Activated CD4-positive, alpha-beta T cell treated with anti-CD3 and anti-CD28 coated beads, Interleukin-2, Interleukin-6, amounts not matched to agents 100 ng/mL and 50 ng/mL, durations not matched to agents 16 hours and 8 hours (primary cell): ENCODE results near the gene GNAI1.

Source experiments
- DNase-seq: peaks from one replicate; pipeline ENCODE4 v3.0.0-alpha.2; 2020

The GNAI1 gene

DNA sequence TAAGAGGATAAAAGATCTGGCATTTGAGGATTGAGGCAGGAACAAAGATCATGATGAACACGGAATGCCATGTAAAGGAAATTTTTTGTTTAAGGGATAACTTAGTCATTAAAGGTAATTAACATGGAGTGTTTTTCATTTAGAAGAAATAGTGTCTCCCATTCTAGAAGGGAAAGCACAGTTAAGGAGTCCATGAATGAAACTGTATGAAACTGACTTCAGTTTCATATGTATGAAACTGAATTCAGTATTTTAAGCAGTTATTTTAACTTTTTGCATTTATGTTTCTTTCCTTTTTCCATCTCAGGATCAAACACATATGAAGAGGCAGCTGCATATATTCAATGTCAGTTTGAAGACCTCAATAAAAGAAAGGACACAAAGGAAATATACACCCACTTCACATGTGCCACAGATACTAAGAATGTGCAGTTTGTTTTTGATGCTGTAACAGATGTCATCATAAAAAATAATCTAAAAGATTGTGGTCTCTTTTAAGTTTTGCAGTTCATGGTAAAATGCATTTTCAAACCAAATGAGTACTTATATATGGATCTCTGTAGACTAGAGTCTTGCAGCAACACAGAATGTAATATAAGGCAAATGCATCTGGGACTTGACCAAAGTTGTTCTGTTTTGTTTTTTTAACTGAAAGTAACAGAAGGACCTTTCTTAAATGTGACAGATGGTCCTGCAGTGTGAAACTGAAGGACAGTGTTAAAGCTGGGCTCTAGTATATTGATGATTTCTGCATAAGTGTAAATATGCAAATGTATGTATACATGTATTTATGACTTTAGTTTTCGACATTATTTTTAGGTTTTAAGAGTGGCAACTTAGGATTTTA lies 82.6 kb downstream of the GNAI1 start:
- DNase-seq = no peak

DNA sequence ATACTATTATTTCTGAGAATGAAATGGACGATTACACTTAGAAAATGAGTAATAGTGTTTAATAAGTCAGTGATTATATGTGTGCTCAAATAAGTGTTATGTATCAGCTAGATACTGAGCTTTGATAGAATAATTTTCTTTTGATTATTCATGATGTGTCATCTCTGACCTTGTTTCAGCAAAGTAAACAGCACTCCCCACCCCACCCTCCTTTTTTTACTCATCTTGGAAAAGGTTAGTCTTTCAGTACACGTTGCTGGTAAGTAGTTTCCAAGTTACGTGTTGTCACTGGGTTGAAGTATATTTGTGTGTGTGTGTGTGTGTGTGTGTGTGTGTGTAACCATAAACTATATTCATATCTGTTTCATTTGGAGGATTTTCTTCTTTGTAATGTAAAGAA lies 84.1 kb downstream of the GNAI1 start:
- DNase-seq = peak; percentile 47

DNA sequence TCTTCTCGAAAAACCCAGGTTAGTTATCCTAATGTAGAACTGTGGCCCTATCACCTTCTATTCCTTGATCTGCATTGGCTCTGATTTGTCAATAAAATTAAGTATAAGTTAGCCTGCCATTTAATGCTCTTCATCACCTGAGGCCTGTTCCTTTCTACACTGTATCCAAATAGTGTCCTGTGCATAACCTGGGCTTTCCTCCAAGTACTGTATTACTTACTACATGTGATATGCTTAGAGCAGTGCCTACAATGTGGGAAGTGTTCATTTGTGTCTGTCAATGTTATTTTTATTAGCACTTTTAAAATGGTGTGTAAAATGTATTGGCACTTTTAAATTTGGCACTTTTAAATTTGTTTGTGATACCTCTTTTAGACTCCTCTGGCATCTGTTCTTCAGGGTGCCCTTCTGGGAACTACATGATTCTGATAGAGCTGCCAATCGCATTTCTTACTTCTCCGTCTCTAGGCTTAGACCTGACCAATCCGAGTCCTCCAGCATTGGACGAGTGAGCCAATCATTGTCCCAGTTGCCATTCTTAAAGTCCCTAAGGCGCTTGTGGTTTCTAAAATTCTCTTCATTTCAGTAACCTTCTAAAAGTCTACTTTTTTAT lies 85.5 kb downstream of the GNAI1 start:
- DNase-seq = no peak

DNA sequence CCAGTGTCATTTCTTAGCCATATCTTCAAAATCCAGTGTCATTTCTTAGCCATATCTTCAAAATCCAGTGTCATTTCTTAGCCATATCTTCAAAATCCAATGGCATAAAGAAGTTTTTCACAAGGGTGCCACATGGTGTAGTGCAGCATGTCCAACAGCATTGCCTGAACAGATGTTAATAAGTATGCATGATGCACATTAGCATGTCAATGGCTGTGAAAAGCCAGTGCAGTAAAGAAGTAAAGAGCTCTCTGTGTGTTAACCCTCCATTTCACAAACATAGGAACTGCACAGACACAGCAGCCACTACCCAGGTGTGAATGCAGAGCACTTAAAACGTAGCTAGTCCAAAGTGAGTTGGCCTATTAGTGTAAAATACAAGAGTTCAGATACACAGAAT lies 89.8 kb downstream of the GNAI1 start:
- DNase-seq = no peak

DNA sequence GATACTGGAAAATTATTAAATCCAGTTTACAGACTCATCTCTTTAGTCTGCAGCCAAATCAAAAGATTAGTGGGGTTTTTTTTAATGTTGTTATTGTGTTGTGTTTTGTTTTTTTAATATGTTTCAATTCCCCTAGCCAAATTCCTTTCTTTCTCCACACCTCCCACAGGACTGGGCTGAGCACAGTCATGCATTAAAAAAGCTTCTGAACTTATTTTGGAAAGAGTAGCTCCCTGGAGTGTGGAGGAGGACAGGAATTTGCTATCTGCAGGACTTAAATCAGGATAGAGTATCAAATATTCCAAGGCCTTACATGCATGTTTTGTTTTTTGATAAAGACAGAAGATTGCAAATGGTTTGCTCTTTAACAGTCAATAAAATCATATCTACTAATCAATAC lies 90.7 kb downstream of the GNAI1 start:
- DNase-seq = no peak

DNA sequence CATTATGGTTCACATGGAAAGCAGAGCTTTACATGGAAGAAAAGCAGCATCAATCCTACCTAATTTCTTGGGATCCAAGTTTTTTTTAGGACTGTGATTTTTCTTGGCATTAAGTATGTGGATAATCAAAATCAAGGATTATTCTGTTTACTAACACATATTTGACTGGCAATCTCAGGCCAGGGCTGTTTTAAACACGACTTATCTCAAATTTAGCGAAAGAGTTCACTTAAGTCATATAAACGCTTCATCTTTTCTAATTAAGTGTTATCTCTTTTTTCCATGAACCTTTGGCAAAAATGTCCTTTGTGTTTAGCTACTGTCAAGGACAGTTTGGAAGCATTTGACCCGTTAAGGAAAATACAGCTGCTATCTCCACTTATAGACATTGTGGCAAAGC lies 92.0 kb downstream of the GNAI1 start:
- DNase-seq = no peak

DNA sequence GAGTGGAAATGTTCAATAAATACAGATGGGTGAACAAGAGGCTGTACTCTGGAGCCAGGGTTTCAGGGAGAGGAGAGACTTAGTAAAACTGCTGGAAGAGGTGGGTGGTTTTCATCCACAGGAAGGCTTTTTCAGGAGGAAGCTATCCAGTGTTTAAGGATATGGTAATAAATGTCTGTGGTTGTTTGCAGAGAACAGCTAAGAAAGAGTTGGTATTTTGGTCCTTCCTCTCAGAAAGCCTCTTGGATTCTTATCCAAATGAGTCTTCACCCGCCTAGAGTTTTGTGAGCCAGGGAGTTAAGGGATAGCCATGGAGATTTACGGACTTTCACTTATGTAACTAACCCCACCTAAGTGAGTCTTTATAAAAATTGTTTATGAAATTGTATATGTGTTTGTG lies 95.7 kb downstream of the GNAI1 start:
- no peak for DNase-seq

DNA sequence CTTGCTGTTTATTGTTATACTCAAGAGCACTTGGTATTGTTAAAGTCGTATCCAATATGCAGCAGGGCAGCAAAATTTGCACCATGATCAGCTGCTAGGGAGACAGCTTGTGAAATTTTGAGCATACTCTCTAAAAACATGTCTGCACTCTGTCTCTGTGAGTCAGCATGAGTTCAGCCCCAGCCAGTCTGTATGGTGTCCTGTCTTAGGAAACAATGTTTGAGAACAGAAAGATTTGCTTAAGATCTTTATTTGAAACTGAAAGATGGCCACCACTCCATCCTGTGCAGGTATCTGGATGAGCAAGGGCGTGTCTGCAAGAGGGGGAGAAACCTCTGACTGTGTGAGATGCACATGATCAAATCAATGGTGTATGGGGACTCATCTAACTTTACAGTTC lies 97.1 kb downstream of the GNAI1 start:
- DNase-seq = no peak

DNA sequence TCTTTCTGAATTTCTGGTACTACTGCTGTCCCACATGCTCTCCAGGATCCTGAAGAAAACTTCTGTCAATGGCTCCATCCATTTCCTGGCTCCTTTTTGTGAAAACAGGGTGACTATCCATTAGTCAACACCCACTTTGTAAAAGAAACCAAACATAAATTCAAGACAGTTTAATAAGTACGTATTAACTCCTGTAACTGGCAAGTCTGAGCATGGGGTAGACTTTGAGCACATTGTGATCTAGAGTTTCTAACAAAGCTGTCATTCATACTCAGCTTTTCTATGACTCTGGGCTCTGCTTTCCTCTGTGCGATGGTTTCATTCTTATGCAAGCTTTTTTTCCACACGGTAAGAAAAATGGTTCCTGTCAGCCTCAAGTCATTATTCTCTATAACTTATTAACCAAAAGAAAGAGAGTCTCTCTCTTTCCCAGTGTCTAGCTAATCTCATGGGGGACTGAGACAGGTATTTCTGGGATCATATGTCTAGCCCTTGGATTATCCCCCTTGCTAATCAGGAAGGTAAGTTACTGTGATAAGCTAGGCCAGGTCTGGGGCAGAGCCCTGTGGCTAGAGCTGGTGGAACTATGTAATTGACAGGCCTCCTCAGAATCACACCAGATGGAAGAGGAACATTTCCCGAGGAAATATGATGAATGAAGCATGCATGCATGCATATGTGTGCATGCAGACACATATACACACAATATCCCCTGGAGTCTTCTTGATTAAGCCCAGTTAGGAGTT lies 98.5 kb downstream of the GNAI1 start:
- no peak for DNase-seq

DNA sequence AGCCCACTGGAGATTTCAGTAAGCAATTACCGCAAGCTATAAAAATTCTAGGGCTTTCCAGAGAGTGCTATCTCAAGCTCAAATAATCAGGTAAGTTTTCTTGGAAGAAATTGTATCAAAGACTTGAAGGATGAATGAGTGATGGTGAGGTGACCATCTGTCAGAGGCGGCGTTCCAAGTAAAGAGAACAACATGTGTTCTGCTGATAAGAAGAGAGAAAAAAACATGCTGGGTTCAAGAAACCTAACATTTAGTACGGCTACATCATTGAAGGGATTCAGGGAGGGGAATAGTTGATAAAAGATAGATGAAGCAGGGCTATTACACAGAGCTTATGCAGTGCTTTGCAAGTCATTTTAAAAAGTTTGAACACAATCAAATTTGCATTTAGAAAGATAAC lies 100.7 kb downstream of the GNAI1 start:
- DNase-seq = no peak

DNA sequence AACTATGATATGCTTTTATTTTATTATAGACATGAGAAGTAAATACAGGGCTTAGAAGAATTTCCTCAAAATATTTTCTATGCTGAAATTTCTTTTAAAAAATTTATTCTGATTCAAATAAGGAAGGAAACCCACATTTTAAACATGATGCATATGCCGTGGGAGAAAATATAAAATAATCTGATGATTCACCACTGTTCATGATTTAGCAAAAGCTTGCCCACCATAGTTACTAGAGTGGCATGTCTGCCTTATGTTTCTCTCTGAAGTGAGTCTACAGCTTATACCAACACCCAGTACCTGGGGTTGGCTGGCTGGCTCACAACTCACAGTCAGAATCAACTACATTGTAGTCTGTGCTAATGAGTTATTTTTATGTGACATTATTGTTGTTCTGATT lies 102.0 kb downstream of the GNAI1 start:
- DNase-seq = no peak

DNA sequence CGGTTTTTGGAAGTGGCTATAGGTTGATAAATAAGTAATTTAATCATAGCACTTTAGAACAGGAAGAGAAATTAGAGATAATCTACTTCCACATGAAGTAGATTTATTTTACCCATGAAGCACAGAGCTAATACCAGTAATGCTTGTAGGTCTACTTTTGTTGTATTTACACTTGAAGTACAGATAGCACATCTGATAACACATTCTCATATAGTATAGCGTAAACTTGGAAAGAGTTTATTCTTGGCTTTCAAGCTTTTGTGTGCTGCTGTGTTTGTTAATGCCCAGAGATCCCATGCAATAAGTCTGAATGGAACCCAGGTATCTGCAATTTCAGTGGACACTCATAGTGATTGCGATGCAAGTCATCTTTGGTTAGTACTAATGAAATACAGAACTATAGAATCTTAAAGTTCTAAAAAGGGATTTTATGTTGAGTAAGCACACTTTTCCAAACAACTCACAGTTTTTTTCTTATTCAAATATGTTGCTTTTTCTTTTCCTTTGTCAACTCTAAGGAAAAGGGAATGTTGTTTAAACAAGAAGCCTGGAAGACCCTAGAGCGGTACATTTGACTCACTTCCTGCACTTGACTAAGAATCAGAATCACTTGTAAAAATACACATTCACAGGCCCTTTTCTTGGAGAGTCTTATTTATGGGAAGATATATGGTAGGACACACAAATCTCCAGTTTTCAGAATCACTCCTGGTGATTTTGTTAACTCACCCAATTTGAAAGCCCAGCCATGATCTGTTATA lies 105.8 kb downstream of the GNAI1 start:
- DNase-seq = no peak

DNA sequence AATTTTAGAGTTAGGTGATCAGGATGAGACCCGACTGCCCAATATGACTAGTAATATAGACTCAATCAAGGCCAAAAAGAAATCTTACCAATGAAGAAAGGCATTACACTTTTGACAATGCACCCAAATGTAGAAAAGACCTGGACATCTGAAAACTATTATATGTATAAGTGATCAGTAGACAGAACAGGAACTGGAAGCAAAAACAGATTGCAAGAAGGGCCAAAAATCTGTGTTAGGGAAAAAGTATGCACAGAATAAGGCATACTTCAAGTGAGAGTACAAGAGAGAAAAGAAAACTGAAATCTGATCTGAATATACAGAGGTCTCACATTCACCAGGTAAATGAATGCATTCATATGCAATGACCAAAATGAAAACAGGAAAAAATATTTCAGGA lies 107.0 kb downstream of the GNAI1 start:
- DNase-seq = no peak

DNA sequence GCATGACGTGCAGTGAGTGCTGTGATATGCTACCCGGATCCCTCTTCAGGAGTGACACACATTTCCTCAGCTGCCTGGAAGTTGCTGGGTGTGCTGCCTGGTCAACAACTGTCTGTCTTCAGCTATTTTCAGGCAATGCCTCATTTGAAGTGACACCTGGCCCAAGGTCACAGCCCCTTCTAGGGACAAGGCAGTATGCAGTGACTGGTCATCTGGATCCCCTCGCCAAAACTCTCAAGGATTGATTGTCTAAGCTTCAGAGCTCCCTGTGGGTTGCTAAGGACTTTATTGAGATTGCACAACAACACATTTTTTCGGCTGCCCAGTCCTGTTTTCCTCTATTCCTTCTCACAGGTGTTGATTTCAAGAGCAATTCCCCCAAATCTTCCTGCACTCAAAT lies 108.8 kb downstream of the GNAI1 start:
- no peak for DNase-seq

DNA sequence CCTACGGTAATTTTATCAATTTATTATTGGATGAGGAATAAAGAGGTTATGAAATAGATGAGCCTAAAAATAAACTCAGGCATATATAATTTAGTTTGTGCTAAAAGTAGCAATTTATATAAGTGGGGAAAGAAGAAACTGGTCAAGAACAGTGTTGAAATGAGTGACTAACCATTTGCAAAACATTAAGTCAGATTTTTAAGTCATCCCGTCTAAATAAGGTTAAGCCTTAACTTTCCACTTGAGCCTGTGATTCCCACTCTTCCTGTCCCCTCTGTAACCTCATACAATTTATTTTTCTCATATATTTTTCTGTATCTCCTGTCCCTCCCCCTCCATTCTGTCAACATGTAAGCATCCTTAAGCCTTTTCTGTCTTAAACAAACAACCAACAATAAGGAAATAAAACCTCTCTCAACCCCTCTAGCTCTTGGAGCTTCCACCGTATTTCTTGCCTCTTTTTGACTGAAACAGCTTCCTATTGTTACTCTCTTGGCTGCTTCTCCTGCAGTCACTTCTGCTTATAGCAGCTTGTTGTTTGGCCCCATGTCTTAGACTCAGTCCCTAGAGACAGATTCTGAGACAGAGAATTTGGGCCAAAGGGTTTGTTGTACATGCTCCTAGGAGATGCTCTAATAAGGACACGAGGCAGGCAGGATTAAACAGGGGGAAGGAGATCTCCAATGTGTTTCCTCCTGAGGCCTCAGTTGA lies 109.7 kb downstream of the GNAI1 start:
- no peak for DNase-seq

DNA sequence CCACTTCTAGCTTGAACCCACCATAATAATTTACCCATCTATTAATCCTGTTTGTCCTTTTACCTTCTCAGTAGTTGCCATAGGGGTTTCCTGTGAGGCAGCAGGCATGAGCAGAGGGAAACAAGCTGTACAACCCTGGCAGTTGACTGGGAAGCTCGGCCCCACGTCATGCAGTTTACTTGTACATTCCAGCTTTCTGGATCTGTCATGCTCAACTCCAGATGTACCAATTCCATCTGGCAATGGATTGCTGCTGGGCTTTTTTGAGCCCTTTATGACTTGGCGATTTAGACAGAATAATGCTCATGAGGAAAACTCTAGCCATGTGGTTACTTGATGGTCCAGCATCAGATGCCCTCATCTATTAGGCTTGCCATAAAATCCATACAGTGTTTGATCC lies 112.5 kb downstream of the GNAI1 start:
- DNase-seq = no peak

DNA sequence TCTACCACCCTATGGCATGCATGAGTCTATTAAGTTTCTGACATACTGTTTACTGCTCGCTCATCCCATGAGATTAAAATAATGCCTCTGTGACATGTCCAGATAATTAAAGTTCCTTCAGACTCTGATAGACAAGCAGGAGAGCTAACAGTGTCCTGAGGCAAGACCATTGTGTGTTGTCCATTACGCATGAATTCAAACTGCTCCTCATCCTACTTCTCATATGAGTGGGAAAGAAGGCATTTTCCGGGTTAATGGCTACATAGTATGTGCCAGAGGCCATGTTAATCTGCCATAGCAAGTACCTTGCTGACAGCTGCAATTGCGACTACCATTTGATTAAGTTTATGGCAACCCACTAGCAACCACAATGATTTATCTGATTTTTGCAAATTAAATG lies 113.3 kb downstream of the GNAI1 start:
- no peak for DNase-seq

DNA sequence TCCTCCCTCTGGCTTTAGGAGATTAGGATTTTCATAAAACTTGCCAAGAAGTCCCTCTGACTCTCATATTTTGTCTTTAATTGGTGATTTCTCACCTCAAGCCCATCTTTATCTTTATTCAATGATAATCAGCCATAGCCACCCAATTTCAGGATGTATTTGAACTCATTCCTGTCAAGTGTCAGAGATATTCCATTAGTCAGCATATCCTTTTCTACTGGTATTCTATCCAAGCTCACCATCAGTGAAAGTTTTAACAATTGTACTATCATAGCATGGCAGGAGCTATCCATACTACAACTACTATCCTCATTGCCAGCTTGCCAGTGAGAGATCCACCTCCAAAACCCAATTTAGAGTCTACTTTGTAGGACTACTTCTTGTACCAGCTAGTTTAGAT lies 114.6 kb downstream of the GNAI1 start:
- no peak for DNase-seq

DNA sequence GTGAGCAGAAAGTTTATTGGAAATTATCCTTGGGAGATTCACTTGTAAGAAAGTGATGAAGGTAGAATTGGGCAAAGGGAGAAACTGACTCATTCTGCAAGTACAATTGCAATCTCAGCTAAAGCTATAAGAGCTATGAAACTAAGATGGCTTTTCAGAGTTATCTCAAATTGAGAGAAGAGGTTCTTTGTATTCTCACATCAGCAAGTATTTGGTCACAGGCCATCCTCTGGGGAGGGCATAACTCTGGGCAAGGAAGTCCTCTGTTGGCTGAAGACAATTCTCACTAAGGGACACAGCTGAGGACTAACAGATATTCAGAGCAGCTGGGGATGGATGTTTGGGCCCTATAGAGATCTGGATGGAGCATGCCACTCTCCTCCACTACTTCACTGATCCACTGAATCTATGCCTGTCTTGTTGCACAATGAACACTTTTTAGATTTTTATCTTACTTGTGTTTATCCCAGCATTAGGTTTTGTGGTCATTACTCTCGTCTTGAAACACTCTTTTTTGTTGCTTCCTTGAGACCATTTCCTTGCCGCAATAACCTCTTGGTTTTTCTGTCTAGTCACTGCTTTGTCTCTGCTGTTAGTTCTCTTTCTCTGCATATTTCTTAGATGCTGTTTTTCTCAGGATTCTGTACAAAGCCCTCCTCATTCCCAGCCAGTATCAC lies 115.1 kb downstream of the GNAI1 start:
- DNase-seq = peak; percentile 9

DNA sequence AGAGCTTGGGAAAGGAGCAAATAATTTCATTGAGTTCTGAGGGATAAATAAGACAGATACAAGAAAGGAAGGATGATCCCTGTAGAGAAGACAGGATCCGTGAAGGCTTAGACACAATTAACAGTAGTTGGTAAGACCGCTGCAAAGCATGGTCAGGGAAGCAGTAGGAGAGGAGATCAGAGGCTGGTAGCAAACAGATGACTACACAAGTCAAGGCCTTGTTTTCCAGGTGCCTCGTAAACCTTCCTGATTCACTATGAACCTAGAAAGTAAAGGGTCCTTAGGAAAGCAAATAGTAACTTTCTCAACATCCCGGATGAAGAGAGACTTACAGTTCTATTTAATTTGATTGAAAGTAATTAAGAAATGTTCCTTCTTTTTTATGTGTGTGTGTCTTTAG lies 118.6 kb downstream of the GNAI1 start:
- DNase-seq = no peak

DNA sequence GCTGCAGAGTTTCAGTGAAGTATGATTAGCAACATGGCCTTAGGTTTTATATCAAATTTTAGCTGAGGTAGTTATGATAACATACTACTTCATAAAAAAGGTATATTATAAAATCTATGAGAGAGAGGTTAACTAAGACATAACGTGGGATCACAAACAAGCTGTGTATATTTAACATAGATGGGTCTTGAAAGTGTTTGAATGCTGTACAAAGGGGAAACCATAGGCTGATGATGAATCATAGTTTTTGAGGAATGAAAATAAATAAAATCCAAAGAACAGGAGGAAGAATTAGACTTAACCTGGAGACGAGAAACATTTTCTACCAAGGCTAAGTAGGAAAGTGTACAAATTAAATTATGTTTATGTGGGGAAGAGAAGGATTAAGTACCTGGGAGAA lies 119.0 kb downstream of the GNAI1 start:
- DNase-seq = no peak

DNA sequence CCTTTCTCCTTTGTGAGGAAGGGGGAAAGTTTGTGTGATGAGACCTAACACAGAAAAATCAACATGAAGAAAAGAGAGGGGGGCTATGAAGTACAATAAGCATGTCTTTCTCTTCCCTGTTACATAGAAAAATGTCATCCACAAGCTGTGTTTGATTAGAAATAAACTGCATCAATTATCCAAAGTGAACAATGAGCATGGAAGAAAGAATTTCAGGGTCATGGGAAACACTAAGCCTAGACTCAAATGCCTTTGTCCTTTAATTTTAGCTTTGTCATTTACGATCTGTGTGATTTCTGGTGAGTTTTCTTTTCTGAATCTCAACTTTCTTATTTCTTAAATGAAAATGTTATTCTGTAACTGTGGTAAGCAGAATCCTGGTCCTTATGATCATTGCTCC lies 121.0 kb downstream of the GNAI1 start:
- DNase-seq = no peak
